Calu3 (cell line): ENCODE data around the gene ZNF148. TPM values are rescaled to one million over a fixed set of nuclear protein-coding genes. Genes with fewer than 3 reads are reported as not detected.
"Not testable (repeated sequence)": the region's sequence is repeated elsewhere in the genome, so short reads cannot be mapped to it uniquely, and the experiment has no call there.

Source experiments
- BruUV-seq: library from RNA; stranded (reverse); fragments of 400-500 nt; replicated peaks from 2 replicates; lab custom pipeline; 2021; lab: Mats Ljungman, UMichigan
- CTCF ChIA-PET: fragments of 300-600 bp; sonication (Branson Sonifier 250); formaldehyde crosslinking; loops from one replicate; lab custom pipeline; 2022; ENCODE audit warnings: antibody characterized with exemption; lab: Charles Lee
- DNase-seq: peaks from one replicate; pipeline ENCODE4 v3.0.0; 2022
- H3K27ac Mint-ChIP-seq: one replicate; pipeline ENCODE4 v1.8.0; 2022; ENCODE audit warnings: mixed read lengths; ENCODE audit not compliant: unreplicated experiment
- H3K27me3 Mint-ChIP-seq: one replicate; pipeline ENCODE4 v1.8.0; 2022; ENCODE audit warnings: mixed read lengths; ENCODE audit not compliant: unreplicated experiment
- H3K36me3 Mint-ChIP-seq: one replicate; pipeline ENCODE4 v1.8.0; 2022; ENCODE audit warnings: mild to moderate bottlenecking, moderate library complexity, mixed read lengths; ENCODE audit not compliant: insufficient read depth, unreplicated experiment
- H3K4me1 Mint-ChIP-seq: one replicate; pipeline ENCODE4 v1.8.0; 2022; ENCODE audit warnings: mild to moderate bottlenecking, low read depth, mixed read lengths; ENCODE audit not compliant: unreplicated experiment
- H3K4me3 Mint-ChIP-seq: one replicate; pipeline ENCODE4 v1.8.0; 2022; ENCODE audit warnings: mild to moderate bottlenecking, low read depth, moderate library complexity, mixed read lengths; ENCODE audit not compliant: unreplicated experiment
- H3K9me3 Mint-ChIP-seq: one replicate; pipeline ENCODE4 v1.8.0; 2022; ENCODE audit warnings: low read depth, mixed read lengths; ENCODE audit not compliant: unreplicated experiment
- intact Hi-C: fragments of 100-400 bp; cut with micrococcal nuclease; formaldehyde crosslinking; loops from one replicate; pipeline ENCODE4 v1.10.0; 2022; ENCODE audit not compliant: unreplicated experiment
- total RNA-seq: library from RNA; stranded (reverse); gene quantifications from 2 replicates; pipeline ENCODE4 v1.2.3, GENCODE V29; 2022
- TF ChIP-seq, protein P1 (sequence below): fragments of 200-600 bp; IDR thresholded peaks from one replicate; pipeline ENCODE4 v1.8.0; 2022; ENCODE audit warnings: antibody characterized with exemption; ENCODE audit not compliant: unreplicated experiment

The ZNF148 gene
- total RNA-seq, 1 experiment from 2014 or later, result 55.0 TPM

DNA sequence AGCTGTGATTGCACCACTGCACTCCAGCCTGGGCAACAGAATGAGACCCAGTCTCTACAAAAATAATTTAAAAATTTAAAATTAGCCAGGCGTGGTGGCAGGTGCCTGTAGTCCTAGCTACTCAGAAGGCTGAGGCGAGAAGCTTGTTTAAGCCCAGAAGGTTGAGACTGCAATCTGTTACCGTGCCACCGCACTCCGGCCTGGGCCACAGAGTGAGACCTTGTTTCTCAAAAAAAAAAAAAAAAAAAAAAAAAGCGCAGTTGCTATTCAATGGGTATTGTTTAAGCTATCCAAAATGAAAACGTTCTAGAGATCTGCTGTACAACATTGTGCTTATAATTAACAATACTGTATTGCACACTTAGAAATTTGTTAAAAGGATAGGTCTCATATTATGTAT, 24.0 kb downstream of the ZNF148 start:
- peaks cover 25% of the 10 kb centered on the region for H3K4me1 Mint-ChIP-seq
- H3K9me3 Mint-ChIP-seq, result no peaks in the 10 kb centered on the region

DNA sequence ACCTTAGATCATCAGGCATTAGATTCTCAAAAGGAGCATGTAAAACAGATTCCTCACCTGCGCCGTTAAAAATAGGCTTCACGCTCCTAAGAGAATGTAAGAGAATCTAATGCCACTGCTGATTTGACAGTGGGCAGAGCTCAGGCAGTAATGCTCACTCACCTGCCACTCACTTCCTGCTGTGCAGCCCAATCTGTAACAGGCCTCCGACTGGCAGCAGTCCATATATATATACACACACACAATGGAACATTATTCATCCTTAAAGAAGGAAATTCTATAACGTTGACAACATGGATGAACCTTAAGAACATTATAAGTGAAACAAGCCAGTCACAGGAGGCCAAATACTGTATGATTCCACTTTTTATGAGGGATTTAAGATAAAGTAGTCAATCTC, 24.5 kb downstream of the ZNF148 start:
- Mint-ChIP-seq H3K27me3 (no peaks in the 10 kb centered on the region), H3K27ac (no peak overlapping the region), H3K4me3 (no peak overlapping the region), H3K4me1 (peaks cover 19% of the 10 kb centered on the region), H3K36me3 (peaks cover 4% of the 10 kb centered on the region), H3K9me3 (no peaks in the 10 kb centered on the region)
- intact Hi-C loops, result no loop called here
- no peak for DNase-seq
- CTCF ChIA-PET, result no interaction called here
- TF ChIP-seq, protein P1, sequence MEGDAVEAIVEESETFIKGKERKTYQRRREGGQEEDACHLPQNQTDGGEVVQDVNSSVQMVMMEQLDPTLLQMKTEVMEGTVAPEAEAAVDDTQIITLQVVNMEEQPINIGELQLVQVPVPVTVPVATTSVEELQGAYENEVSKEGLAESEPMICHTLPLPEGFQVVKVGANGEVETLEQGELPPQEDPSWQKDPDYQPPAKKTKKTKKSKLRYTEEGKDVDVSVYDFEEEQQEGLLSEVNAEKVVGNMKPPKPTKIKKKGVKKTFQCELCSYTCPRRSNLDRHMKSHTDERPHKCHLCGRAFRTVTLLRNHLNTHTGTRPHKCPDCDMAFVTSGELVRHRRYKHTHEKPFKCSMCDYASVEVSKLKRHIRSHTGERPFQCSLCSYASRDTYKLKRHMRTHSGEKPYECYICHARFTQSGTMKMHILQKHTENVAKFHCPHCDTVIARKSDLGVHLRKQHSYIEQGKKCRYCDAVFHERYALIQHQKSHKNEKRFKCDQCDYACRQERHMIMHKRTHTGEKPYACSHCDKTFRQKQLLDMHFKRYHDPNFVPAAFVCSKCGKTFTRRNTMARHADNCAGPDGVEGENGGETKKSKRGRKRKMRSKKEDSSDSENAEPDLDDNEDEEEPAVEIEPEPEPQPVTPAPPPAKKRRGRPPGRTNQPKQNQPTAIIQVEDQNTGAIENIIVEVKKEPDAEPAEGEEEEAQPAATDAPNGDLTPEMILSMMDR, result no peak
- no TSS peak for BruUV-seq

More for the DNA sequence above, 24.0 kb downstream of the ZNF148 start:
- no peak for DNase-seq
- TF ChIP-seq, protein P1, result no peak
- CTCF ChIA-PET, result interaction anchor here (0.6 to 0.7 kb wide), 2 partner anchors 287 to 356 kb away, joined by 3 to 4 read pairs; no protein-coding TSS in a partner anchor
- Mint-ChIP-seq H3K27me3 (no peaks in the 10 kb centered on the region), H3K4me3 (no peak overlapping the region), H3K27ac (no peak overlapping the region), H3K36me3 (peaks cover 4% of the 10 kb centered on the region)
- intact Hi-C loops, result no loop called here
- BruUV-seq, result no TSS peak

DNA sequence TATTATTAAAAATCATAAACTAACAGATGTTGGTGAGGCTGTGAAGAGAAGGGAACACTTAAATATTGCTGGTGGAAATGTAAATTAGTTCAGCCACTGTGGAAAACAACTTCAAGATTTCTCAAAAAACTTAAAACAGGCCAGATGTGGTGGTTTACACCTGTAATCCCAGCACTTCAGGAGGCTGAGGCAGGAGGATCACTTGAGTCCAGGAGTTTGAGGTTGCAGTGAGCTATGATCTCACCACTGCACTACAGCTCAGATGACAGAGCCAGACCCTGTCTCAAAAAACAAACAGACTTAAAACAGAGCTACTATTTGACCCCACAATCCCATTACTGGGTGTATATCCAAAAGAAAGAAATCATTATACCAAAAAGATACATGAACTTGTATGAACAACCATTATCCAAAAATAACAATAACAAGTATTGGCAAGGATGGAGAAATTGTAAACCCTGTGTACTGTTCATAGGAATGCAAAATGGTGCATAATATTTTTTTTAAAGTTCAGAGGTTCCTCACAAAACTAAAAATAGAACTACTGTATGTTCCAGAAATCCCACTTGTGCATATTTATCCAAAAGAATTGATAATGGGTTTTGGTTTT, 25.5 kb downstream of the ZNF148 start:
- Mint-ChIP-seq H3K4me3 (no peak overlapping the region), H3K9me3 (peaks cover 5% of the 10 kb centered on the region), H3K27me3 (no peaks in the 10 kb centered on the region), H3K36me3 (peaks cover 4% of the 10 kb centered on the region), H3K4me1 (peaks cover 18% of the 10 kb centered on the region), H3K27ac (no peak overlapping the region)
- intact Hi-C loops, result no loop called here
- DNase-seq, result no peak
- CTCF ChIA-PET, result no interaction called here
- BruUV-seq, result no TSS peak
- TF ChIP-seq, protein P1, result no peak

DNA sequence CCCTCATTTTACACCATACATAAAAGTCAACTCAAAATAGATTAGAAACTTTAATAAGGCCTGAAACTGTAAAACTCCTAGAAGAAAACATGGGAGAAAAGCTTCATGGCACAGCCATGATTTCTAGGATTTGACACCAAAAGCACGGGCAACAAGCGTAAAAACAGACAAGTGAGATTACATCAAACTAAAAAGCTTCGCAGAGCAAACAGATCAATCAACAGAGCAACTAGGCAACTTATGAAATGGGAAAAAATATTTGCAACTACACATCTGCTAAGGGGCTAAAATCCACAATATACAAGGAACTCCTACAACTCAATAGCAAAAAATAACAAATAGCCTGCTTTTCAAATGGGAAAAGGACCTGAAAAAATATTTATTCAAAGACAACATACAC, 26.1 kb downstream of the ZNF148 start:
- Mint-ChIP-seq H3K4me1 (peaks cover 18% of the 10 kb centered on the region), H3K36me3 (peaks cover 4% of the 10 kb centered on the region), H3K4me3 (no peak overlapping the region), H3K27me3 (no peaks in the 10 kb centered on the region), H3K27ac (no peak overlapping the region), H3K9me3 (peaks cover 5% of the 10 kb centered on the region)
- TF ChIP-seq, protein P1, result no peak
- no peak for DNase-seq
- no TSS peak for BruUV-seq
- CTCF ChIA-PET, result interaction anchor here (0.5 to 0.9 kb wide), 3 partner anchors 31 to 398 kb away, joined by 3 to 5 read pairs (median 4); no protein-coding TSS in a partner anchor
- intact Hi-C loops, result no loop called here

DNA sequence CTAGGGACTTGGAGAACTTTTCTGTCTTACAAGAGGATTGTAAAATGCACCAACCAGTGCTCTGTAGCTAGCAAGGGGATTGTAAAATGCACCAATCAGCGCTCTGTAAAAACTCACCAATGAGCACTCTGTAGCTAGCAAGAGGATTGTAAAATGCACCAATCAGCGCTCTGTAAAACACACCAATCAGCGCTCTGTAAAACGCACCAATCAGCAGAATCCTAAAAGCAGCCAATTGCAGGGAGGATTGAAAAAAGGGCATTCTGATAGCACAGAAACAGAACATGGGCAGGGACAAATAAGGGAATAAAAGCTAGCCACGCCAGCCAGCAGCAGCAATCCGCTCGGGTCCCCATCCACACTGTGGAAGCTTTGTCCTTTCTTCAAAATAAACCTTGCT, 31.8 kb downstream of the ZNF148 start:
- CTCF ChIA-PET, BruUV-seq, H3K9me3 Mint-ChIP-seq, H3K27me3 Mint-ChIP-seq, H3K27ac Mint-ChIP-seq, H3K4me3 Mint-ChIP-seq, DNase-seq, intact Hi-C loops, H3K4me1 Mint-ChIP-seq: not testable (repeated sequence)
- peaks cover 11% of the 10 kb centered on the region for H3K36me3 Mint-ChIP-seq
